GM03348 (cell line): ENCODE measurements around the gene TOMM20.
A peak's percentile ranks its signal among the peaks of the same experiment; 100 is the strongest.
"Not testable (repeated sequence)": the region's sequence is repeated elsewhere in the genome, so short reads cannot be mapped to it uniquely, and the experiment has no call there.

Experiments
- DNase-seq: peaks from one replicate; pipeline ENCODE4 v3.0.0; 2012; ENCODE audit warnings: low spot score

The TOMM20 gene

DNA sequence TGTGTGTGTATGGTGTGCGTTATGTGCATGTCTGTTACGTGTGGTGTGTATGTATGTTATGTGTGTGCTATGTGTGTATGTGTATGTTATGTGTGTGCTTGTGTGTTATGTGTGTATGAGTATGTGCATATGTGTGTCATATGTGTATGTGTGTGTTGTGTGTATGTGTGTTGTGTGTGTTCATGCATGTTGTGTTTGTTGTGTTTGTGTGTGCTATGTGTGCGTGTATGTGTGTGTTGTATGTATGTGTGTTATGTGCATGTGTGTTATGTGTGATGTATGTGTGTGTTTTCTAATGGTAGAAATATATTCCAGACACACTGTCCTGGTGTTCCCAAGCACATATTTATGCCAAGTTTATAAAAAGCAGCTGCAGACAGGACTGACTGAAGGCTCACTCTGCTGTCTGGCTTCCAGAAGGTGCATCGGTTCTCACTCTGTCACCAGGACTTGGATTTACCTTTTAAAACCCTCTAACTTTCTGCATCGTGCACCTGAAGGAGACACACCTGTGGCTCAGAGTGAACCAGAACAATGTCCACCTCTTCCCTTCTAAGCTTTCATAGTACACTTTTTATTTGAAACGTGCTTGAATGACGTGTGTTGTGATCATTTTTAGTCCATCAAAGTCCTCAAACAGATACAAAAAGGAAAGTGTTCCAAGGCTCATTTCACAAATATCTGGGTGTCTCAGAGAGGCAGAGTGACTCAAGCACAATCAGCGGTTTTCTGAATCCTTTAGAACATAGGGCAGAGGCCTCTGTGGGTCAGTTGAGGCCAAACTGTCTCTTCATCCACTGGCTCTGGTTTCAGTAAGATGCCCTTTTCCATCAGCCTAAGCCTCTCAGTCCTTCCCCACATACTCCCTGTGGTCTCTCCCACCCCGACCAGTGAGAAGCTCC is 49.9 kb downstream of the TOMM20 start:
- DNase-seq: peak; percentile 40

DNA sequence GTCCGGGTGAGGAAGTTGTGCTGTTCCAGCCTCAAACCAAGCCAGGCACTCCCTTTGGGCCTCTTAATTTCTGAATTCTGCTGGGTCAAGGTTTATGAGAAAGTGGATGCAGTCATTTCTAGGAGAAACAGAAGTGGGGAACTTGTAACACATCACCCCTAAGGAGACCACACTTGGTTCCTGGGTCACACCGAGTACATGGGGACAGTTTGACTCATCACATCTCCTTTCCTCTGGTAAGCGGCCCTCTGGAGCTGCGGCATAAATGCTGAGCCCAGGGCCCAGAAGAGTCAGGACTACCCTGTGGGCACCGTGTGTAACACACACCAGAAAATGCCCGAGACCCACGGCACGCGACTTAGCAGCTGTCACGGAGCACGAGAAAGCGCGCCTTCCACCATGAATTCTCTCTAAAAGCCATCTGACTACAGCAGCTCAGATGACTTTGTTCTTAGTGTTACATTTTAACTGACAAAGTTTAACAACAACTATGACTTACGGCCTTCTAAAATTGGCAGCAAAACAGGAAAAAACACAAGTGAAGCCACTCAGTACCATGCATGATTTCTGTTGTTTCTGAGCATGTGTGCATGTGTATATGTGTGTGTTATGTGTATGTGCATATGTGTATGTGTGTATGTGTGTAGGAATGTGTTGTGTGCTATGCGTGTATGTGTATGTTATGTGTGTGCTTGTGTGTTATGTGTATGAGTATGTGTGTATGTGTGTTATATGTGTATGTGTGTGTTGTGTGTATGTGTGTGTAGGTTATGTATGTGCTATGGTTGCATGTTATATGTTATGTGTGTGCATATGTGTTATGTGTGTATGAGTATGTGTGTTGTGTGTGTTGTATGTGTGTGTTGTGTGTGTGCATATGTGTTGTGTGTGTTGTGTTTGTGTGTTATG is 50.8 kb downstream of the TOMM20 start:
- DNase-seq: no peak

DNA sequence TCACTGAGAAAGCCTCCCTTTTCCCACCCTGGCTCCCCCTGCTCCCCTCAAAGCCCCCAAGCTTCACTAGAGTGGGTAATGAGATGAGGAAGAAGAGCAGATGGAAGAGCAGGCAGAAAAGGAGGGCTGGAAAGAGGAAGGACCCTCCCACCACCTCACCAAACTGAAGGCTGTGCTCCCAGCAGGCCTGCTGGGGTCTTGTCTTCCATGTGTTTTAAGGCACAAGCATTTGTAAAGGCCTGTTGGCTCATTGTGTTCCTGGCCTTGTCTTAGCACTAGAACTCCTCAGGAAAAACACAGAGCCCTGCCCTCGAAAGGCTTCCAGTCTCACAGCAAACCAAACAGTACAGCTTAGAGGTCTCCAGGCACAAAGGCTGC is 51.5 kb downstream of the TOMM20 start:
- no peak for DNase-seq

DNA sequence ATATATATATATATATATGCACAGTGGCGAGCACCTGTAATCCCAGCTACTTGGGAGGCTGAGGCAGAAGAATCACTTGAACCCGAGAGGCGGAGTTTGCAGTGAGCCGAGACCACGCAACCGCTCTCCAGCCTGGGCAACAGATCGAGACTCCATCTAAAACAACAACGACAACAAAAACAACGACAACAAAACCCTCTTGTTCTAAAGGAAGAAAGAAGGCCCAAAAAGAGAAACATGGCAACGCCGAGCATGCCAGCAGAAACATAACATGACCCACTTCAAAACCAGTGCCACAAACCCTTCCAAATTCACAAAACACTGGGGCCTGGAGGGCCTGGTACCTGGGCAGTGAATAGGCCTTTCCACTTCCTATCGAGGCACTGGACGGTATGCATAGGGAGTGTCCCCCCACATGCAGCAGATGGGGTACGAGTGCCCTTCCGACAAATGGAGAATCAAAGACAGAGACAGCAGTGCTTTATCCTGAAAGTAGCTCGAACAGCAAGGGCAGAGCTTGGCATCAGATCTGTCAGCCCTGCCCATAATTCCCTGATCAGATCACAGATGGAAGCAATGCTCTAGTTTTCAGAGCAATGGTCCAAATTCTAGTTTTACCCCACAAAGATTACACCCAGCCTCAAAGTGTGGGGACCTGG is 52.0 kb downstream of the TOMM20 start:
- no peak for DNase-seq

DNA sequence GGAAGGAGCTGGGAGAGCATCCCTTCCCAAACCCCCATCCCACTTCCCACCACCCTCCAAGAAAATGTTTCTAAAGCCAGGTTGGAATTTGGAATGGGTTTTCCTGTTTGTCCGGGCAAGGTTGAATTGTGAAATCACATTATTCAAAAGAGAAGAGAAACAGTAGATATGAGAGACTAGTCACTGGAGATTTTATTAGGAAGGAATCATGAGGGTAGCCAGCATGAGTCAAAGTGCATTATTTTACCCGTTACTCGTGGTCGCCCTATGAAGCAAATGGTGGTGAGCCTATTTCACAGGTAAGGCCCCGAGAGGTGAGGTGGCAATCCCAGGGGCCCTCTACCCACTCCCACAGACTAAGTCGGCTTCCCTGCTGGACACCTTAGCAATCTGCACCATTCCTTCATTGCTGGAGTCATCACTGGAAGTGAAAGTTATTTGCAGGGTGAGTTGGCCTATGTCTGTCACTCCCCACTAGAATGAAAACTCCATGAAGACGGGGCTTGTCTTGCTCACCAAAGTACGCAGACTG is 52.8 kb downstream of the TOMM20 start:
- peak; percentile 42 for DNase-seq

DNA sequence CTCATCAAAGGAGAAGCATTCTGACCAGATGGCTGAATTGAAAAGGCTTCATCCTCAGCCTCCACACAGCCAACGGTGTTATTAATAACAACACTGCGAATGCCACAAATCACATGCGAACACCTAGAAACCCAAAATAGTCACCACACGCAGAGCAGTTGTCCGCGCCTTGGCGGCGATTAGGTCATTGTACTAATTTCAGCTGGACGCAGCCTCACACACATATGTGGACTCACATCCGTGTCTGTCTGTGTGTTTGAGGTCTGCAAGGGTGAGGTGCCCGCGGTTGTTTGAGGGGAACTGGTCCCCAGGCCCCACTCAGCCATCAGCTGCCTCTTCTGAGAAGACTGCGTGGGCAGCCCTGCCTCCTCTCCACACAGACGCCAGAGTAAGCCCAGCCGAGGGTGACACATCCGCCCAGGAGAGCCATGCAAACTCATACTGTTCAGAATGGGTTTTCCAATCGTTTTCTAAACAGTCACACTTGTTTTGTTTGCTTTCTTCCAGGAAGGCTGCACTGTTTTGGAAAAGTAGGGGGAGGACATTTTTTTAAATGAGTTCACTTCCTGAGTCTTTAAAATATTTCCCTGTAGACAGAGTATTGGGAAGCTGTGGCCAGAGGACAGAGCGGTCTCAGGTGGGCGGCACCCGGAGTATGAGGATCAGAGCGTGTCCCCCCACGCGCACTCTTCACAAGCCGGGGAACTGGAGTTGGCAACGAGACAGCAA is 53.4 kb downstream of the TOMM20 start:
- peak; percentile 79 for DNase-seq

DNA sequence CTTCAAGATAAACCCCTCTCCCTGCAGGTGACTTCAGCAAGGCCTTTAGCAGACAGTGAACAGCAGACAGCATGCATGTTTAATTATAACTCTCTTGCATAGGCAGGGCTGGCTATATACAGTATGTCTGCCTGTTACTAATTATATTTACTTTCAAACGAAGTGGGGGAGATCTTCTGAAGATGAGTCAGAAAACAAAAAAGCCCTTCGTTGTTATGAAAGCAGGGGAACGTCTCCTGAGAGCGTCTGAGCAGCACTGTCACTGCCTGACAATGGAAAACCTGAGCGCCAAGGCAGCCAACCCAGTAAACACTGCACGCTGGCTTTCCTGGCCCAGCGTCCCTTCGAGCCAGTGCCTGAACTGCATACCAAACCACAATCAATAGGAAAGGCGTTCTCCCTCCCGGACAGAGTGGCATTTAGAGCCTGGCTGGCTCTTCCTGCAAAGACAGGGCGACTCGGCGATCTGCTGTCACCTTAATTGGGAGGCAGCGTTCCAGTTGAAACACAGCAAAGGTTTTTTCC is 54.1 kb downstream of the TOMM20 start:
- DNase-seq: peak; percentile 64

DNA sequence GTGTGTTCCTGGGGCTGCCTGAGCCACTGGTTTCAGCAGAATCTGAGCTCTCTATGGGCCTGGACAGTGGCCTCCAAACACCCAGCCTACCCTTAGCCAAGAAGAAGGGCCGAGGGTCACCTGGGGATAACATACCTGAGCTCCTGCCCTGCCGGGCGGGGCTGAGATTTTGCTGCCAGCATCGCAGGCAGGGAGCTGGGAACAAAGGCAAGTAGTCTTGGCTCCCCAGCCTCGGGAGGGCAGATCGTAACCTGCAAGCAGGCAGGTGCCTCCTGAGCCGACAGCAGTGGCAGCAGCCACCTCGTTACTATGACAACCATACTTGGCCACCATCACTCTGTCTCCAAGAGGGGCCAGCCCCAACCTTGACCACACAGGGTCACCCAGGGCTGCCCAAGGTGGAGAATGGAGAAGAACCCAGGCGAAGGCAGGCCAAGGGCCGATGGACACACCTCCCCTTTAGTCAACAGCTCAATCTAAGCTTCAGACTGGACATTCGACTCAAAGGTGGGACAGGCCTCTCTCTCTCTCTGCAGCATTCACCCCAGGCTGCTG is 54.6 kb downstream of the TOMM20 start:
- DNase-seq: no peak

DNA sequence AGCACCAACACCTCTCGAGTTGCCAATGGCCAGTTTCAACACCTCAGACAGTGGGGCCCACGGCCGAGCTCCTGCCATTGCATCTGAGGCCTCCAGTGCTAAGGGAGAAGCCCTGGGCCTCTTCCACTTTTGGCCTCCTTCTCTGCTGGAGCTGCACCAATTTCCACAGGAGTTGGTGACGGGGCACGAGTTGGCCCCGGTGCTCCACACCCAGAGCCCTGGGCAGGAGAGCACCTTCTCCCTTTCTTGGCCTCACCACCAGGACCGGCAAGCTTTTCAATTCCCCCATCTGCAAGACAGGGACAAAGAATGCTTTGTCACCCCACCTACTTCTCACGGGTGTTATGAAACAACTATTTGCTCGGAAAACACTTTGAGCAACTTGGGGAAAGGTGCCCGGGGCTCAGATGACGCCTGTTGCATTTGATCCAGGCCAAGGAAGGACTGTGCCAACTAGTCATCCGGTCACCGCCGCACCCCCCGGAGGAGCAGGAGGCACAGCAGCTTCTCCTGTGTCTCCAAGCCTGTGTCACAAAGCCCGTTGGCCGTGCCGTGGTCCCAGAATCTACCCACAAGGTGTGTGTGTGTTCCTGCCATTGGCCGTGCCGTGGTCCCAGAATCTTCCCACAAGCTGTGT is 55.2 kb downstream of the TOMM20 start:
- DNase-seq: no peak

DNA sequence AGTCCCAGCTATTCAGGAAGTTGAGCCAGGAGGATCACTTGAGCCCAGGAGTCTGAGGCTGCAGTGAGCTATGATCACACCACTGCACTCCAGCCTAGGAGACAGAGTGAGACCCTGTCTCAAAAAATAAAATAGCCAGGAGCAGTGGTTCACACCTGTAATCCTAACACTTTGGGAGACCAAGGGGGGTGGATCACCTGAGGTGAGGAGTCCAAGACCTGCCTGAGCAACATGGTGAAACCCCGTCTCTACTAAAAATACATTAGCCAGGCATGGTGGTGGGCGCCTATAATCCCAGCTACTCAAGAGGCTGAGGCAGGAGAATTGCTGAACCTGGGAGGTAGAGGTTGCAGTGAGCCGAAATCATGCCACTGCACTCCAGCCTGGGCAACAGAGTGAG is 56.1 kb downstream of the TOMM20 start:
- DNase-seq: not testable (repeated sequence)

DNA sequence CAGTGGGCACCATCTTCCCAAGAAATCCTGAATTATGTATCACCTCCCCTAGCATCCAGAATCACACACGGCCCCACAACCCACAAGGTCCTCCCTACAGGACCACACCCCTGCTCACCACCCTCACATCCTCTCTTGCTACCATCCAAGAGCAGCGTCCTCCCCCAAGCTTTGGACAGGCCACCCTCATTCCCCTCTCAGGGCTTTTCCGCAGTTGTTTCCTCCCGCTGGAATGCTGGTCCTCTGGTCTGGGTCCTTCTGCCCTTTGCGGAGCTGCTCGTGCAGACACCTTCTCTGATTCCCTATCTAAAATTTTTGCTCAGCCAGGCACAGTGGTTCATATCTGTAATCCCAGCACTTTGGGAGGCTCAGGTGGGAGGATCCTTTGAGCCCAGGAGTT is 56.5 kb downstream of the TOMM20 start:
- DNase-seq: no peak

DNA sequence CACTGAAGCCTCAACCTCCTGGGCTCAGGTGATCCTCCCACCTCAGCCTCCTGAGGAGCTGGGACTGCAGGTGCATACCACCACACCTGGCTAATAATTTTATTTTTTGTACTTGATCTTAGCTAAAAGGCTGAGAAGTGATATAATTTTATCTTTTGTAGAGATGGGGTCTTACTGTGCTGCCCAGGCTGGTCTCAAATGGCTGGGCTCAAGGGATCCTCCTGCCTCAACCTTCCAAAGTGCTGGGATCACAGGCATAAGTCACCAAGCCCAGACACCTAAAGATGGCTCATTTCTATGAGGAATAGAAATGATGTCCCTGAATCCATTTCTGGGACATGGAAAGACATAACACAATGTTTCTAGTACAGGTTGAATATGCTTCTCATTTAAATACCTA is 57.8 kb downstream of the TOMM20 start:
- DNase-seq: no peak

DNA sequence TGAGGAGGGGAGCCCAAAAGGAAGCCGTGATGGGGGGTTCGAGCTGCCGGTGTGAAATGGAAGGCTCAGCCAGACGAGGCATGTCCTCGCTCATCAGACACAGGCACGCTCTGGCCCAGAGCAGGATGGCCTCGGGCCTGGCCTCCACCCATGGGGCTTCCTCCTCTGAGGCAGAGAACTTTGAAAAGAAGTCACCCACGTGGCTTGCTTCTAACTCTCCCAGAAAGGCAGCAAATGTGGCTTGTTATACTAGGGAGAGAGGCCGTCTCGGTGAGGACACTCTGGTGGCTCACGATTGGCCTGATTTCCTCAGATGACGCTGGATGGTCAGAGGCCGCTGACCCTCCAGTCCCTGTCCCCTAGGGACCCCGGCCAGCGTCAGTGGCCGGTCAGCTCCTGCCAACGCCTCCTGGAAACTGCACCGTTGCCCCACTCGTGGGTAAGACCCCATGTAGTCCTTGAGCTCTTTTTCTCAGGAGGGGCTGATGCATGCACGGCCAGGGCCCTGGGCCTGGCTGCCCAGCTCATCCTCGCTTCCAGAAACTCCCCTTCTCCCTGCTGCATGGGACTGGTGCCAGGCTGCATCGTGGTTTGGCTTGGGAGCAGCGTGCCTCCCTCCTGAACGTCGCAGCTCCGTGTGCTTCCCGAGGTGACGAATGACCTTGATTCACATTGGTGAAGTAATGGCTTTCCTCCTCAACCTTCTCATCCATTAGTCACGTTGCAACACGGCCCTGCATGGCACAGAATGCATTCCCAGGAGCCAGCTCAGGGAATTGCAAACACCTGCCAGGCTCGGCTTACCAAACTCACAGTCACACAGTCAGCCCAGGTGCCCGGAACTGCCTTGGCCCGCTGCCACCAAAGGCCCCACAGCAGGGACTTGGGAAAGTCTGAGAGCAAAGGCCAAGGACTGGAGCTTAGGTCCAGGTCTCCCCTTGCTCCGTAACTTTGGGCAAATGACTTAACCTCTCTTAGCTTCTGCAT is 58.8 kb downstream of the TOMM20 start:
- peak; percentile 61 for DNase-seq

DNA sequence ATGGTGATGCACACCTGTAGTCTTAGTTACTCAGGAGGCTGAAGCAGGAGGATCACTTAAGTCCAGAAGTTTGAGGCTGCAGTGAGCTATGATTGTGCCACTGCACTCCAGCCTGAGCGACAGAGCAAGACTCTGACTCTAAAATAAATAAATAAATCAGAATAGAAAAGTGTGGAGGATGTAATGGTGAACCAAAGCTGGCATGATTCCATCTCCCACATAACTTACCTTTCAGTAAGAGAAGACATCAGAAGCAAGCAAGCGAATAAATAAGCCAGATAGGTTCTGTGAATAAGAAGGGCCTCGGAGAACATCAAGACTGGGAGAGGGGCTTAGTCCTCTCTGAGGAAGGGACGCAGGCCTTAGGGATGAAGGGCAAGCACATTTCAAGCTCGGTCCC is 59.5 kb downstream of the TOMM20 start:
- DNase-seq: no peak

DNA sequence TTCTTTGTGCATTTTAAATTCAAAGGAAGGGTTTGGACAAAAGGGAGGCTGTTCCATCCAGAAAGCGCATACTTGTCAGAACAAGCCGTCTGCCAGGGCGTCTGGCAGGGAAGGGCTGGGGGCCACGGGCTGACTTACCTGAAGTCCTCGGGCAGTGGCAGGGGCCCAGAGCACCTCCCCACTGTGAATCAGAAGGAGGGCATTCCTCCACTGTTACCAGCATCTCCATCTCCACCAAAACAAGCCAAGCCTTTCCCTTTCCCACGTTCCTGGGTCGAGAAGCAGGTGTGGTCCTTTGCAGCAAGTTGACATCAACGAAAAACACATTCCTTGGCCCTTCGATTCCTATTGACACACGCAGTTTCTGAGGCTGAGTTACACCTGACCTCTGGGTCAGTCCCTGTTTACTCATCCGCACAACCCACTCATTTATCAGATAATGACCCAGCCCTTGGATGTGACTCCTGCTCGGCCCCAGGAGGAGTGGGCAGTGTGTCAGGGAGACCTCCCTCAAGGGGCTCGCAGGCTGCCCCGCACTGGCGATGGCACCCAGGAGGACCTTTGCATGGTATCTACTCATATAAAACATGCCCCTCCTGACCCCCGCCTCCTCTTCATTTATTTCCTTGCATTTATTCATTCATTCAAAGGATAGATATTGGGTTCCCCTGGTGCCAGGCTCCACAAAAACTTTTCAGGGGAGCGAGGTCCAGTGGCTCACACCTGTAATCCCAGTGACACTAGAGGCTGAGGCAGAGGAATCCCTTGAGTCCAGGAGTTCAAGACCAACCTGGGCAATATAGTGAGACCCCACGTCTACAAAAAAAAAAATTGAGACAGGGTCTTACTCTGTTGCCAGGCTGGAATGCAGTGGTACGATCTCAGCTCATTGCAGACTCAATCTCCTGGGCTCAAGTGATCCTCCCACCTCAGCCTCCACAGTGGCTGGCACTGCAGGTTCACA is 60.2 kb downstream of the TOMM20 start:
- DNase-seq: no peak

DNA sequence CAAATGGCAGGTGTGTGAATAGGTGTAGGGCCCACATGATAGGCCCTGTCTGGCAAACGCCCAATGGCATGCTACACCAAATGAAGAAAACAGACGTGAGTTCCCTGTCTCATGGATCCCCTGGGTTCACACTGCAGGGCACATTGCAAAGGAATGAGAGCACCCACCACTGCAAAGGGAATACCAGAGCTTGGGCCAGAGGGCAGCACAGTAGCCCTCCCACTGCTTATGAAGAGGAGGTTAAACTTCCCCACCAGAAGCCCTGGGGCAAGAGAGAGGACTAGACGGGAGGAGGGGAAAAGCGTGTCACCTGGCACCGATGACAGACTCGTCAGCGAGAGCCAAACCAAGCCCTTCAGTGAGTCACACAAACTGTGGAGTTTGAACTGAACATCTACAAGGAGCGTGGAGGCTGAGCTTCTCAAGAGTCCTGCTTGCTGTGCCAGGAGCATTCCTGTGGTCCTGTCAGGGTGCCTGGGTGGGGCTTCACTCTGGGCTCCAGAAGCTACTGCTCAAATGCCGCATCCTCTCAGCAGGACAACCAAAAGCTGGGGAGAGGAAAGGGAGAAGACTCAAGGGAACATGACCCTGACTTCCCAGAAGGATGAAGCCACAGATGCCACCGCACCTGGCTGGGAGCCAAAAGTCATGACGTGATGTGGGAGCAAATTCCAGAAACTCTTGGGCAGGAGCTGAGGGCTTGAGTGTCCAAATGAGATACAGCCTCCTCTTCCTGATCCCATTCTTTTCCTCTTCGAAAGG is 61.1 kb downstream of the TOMM20 start:
- peak; percentile 95 for DNase-seq

DNA sequence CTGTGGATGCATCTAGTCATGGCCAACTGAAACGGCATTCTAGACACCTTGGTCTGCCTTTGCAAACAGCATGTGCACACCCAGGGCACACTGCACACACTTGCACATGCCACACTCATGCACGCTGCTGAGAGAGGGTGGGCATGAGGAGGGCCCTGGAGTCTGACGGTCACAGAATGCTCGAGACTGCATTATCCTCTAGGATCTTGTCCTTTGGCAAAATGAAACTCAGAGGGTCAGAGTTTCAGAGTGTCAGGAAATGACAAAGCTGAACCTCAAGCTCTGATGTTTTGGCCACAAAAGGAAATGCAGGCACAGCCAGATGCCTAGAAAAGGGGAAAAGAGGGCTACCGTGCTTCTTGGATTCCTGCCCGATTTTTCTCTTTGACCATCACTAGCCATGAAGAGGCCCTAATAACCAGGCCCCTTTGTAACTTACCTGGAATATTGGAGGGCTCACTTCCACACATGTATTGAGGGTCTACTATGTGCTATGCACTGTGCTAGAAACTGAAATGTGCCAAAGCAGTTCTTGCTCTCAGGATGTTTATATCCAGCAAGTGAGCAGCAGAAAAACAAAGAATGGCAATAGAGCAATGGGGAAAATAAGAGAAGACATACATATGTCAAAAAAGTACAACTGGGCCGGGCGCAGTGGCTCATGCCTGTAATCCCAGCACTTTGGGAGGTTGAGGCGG is 65.4 kb downstream of the TOMM20 start:
- DNase-seq: no peak
